GM23248 (cell line): ENCODE results near the gene CTDP1. TPM values are rescaled to one million over a fixed set of nuclear protein-coding genes. Genes with fewer than 3 reads are reported as not detected.
"Not testable (repeated sequence)": the region's sequence is repeated elsewhere in the genome, so short reads cannot be mapped to it uniquely, and the experiment has no call there.

Experiments used
- DNase-seq: peaks from one replicate; pipeline ENCODE4 v3.0.0-alpha.2; 2015
- H2AFZ ChIP-seq: fragments of 200-600 bp; sonication (generic); 2 replicates; pipeline ENCODE4 v1.6.1; 2016; ENCODE audit warnings: antibody characterized with exemption
- H3F3A ChIP-seq: fragments of 200-600 bp; sonication (generic); 2 replicates; pipeline ENCODE4 v1.6.1; 2016; ENCODE audit warnings: mild to moderate bottlenecking, antibody characterized with exemption, mixed run types; ENCODE audit not compliant: insufficient read depth
- H3K27ac ChIP-seq: fragments of 200-600 bp; sonication (generic); 2 replicates; pipeline ENCODE4 v1.5.1; 2016; ENCODE audit warnings: mild to moderate bottlenecking
- H3K27me3 ChIP-seq: fragments of 200-600 bp; sonication (generic); replicated peaks from 2 replicates; pipeline ENCODE4 v1.6.1; 2016; ENCODE audit warnings: mild to moderate bottlenecking; ENCODE audit not compliant: insufficient read depth
- H3K36me3 ChIP-seq: fragments of 200-600 bp; sonication (generic); 2 replicates; pipeline ENCODE4 v1.6.1; 2016; ENCODE audit warnings: low read depth, mild to moderate bottlenecking
- H3K4me1 ChIP-seq: fragments of 200-600 bp; sonication (generic); 2 replicates; pipeline ENCODE4 v1.6.1; 2016; ENCODE audit warnings: mild to moderate bottlenecking; ENCODE audit not compliant: insufficient read depth
- H3K4me2 ChIP-seq: fragments of 200-600 bp; sonication (generic); one replicate; pipeline ENCODE4 v1.6.1; 2016; ENCODE audit warnings: mild to moderate bottlenecking; ENCODE audit not compliant: unreplicated experiment
- H3K4me3 ChIP-seq: fragments of 200-600 bp; sonication (generic); 2 replicates; pipeline ENCODE4 v1.5.1; 2016; ENCODE audit warnings: mild to moderate bottlenecking
- H3K79me2 ChIP-seq: fragments of 200-600 bp; sonication (generic); 2 replicates; pipeline ENCODE4 v1.6.1; 2016; ENCODE audit warnings: mild to moderate bottlenecking; ENCODE audit not compliant: insufficient read depth
- H3K9ac ChIP-seq: fragments of 200-600 bp; sonication (generic); 2 replicates; pipeline ENCODE4 v1.6.1; 2016; ENCODE audit warnings: mild to moderate bottlenecking
- H3K9me2 ChIP-seq: fragments of 200-600 bp; sonication (generic); 2 replicates; pipeline ENCODE4 v1.6.1; 2016; ENCODE audit warnings: mixed run types, mild to moderate bottlenecking, moderate library complexity; ENCODE audit not compliant: insufficient read depth
- H3K9me3 ChIP-seq: fragments of 200-600 bp; sonication (generic); one replicate; pipeline ENCODE4 v1.6.1; 2017; ENCODE audit warnings: low read depth
- H4K20me1 ChIP-seq: fragments of 200-600 bp; sonication (generic); 2 replicates; pipeline ENCODE4 v1.6.0; 2016; ENCODE audit not compliant: insufficient read depth
- EZH2 ChIP-seq: fragments of 200-600 bp; sonication (generic); IDR thresholded peaks from 2 replicates; pipeline ENCODE4 v1.6.1; 2018; ENCODE audit warnings: antibody characterized with exemption, mild to moderate bottlenecking; ENCODE audit not compliant: insufficient read depth, poor library complexity, severe bottlenecking
- EZH2phosphoT487 ChIP-seq: fragments of 200-600 bp; sonication (generic); IDR thresholded peaks from 2 replicates; pipeline ENCODE4 v1.6.1; 2018; ENCODE audit warnings: antibody characterized with exemption, moderate library complexity, mild to moderate bottlenecking, low read depth; ENCODE audit not compliant: insufficient read depth
- WGBS, 2 experiments: methylation state at CpG; one replicate each; pipeline ENCODE4 v1.1.6; 2015 to 2017; ENCODE audit warnings: low lambda C conversion rate in 2 of 2, low coverage in 1 of 2; ENCODE audit errors: missing lambda C conversion rate in 2 of 2; 5-methylcytosine and 5-hydroxymethylcytosine counted together
- in situ Hi-C: fragments of 300-500 bp; cut with MboI; formaldehyde crosslinking; loops from 2 replicates; pipeline ENCODE4 v1.15.0; 2020
- polyA plus RNA-seq: library from polyadenylated mRNA; unstranded; fragments of >200 nt; fragmentation: Nextera tagmentation; extraction: Ambion mirVana; gene quantifications from 2 replicates; pipeline ENCODE4 v1.2.1, GENCODE V29; 2016
- total RNA-seq: library from RNA; depleted of rRNA; stranded (reverse); fragments of >200 nt; shearing (Covaris generic); gene quantifications from 2 replicates; pipeline ENCODE4 v1.2.3, GENCODE V29; 2014

CTDP1 gene
- total and polyA plus RNA-seq, 2 experiments from 2014 or later = 6.7 to 26.0 TPM

- no peaks in the 10 kb centered on the region for H3K9me3 ChIP-seq
- peaks cover 10% of the 10 kb centered on the region; the same call in 1 of the 2 replicates for H4K20me1 ChIP-seq
- no peak for DNase-seq
- no peaks in the 10 kb centered on the region for H3K9me2 ChIP-seq
- TF ChIP-seq EZH2phosphoT487 (no peak), EZH2 (no peak)
- no peak overlapping the region for H2AFZ ChIP-seq
- peaks cover 71% of the 10 kb centered on the region for H3K79me2 ChIP-seq
- no peaks in the 10 kb centered on the region for H3K4me1 ChIP-seq
- H3K4me2 ChIP-seq = no peak overlapping the region
- H3K36me3 ChIP-seq = no peaks in the 10 kb centered on the region; the same call in 1 of the 2 replicates
- no peaks in the 10 kb centered on the region for H3K27me3 ChIP-seq
- in situ Hi-C loops = no loop called here
- H3K9ac ChIP-seq = no peak overlapping the region
- WGBS, 2 experiments = 86 to 90% methylated on average over 33 of the region's 33 CpGs
- no peak overlapping the region for H3K27ac ChIP-seq
- no peak overlapping the region for H3K4me3 ChIP-seq
- H3F3A ChIP-seq = no peaks in the 10 kb centered on the region
Observed at GRCh38 chr18:79690586-79691482, 11.2 kb downstream of the CTDP1 start.

DNA sequence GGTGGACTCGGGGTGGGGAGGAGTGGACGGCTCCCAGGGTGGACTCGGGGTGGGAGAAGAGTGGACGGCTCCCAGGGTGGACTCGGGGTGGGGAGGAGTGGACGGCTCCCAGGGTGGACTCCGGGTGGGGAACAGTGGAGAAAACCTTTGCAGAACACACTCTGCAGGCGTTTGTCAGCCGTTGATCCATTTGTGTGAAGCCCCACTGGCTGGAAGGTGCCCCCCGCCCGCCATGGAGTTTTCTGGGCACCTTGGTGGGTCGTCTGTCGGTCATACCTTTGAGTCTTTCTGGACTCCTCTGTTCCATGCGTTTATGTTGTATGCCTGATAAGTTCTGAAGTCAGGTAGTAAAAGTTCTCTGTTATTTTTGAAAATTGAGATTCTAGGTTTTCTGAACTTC lies 12.5 kb downstream of the CTDP1 start:
- TF ChIP-seq EZH2 = no peak
- TF ChIP-seq EZH2phosphoT487 = no peak
- in situ Hi-C loops = no loop called here
- Histone ChIP-seq H3F3A (no peaks in the 10 kb centered on the region), H3K4me3 (no peak overlapping the region), H3K27ac (no peak overlapping the region), H3K9ac (no peak overlapping the region), H3K79me2 (peaks cover 62% of the 10 kb centered on the region), H3K4me2 (no peak overlapping the region), H2AFZ (no peak overlapping the region), H3K9me2 (no peaks in the 10 kb centered on the region), H3K27me3 (no peaks in the 10 kb centered on the region), H3K4me1 (no peaks in the 10 kb centered on the region), H3K36me3 (no peaks in the 10 kb centered on the region; the same call in 1 of the 2 replicates), H3K9me3 (no peaks in the 10 kb centered on the region), H4K20me1 (0 out of 2 replicates have a peak, but pooled peaks cover 4% of the 10 kb centered on the region)
- no peak for DNase-seq
- WGBS, 2 experiments = 90% methylated on average over 8 to 14 of the region's 14 CpGs

DNA sequence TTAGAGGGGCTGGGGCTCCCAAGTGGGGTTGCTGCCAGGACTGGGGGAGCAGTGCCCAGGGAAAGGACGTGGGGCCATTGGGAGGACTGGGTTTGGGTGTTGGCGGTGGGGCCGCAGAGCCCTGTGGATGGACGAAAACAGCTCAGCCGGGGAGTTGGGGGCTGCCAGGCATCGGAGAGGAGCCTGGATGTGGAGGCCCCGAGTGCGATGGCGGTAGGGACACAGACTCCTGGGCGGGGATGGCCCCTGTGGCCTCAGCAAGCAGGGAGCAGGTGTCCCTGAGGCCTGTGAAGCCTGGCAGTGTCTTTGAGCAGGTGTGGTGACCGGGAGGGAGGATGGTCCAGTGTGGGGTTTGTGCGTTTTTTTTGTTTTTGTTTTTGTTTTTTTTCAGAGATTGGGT lies 13.3 kb downstream of the CTDP1 start:
- peaks cover 56% of the 10 kb centered on the region for H3K79me2 ChIP-seq
- 95 to 100% methylated on average over 10 to 12 of the region's 12 CpGs for WGBS, 2 experiments
- in situ Hi-C loops = no loop called here
- H2AFZ ChIP-seq = no peak overlapping the region
- H3F3A ChIP-seq = no peaks in the 10 kb centered on the region
- H3K27ac ChIP-seq = no peak overlapping the region
- H3K4me1 ChIP-seq = no peaks in the 10 kb centered on the region
- no peaks in the 10 kb centered on the region for H3K9me3 ChIP-seq
- no peaks in the 10 kb centered on the region; the same call in 1 of the 2 replicates for H3K36me3 ChIP-seq
- no peak for TF ChIP-seq EZH2
- TF ChIP-seq EZH2phosphoT487 = no peak
- H3K9me2 ChIP-seq = no peaks in the 10 kb centered on the region
- no peak overlapping the region for H3K9ac ChIP-seq
- no peak overlapping the region for H3K4me3 ChIP-seq
- 0 out of 2 replicates have a peak, but pooled peaks cover 4% of the 10 kb centered on the region for H4K20me1 ChIP-seq
- no peaks in the 10 kb centered on the region for H3K27me3 ChIP-seq
- DNase-seq = no peak
- no peak overlapping the region for H3K4me2 ChIP-seq

DNA sequence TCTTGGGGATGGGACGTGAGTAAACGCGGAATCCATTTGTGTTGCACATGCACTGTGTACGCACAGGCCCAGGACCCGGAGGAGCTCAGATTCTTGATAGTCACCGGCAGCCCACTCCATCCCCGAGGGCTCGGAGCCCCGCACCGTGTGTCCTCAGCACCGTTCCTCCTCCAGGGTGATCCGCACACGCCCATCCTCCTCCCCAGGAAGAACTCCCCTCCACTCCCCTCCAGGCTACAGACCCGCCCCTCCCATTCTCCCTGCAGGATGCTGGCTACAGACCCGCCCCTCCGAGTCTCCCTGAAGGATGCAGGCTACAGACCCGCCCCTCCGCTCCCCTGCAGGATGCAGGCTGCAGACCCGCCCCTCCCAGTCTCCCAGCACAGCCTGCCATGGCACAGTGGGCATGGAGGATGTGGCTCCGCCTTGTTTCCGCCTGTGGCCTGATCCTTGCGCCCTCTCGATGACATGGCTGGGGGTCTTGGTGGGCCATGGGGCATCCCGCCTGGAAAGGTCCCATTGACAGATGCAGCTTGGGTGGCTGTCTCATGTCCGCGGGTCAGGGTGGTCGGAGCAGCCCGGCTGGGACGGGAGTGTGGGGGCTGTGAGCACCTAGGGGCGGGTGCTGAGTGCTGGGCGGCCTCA lies 14.1 kb downstream of the CTDP1 start:
- Histone ChIP-seq H3K9me3 (no peaks in the 10 kb centered on the region), H4K20me1 (0 out of 2 replicates have a peak, but pooled peaks cover 4% of the 10 kb centered on the region)
- WGBS, 2 experiments = 89 to 95% methylated on average over 22 to 31 of the region's 31 CpGs

GRCh38 chr18:79694206-79694894 lies 14.7 kb downstream of the CTDP1 start:
- H3K9ac ChIP-seq, H3F3A ChIP-seq, H3K4me3 ChIP-seq, H3K27me3 ChIP-seq, H3K4me1 ChIP-seq, in situ Hi-C loops, H3K9me3 ChIP-seq, H3K4me2 ChIP-seq, H3K9me2 ChIP-seq, H4K20me1 ChIP-seq, H2AFZ ChIP-seq, H3K27ac ChIP-seq, DNase-seq, H3K36me3 ChIP-seq: not testable (repeated sequence)
- H3K79me2 ChIP-seq = peaks cover 42% of the 10 kb centered on the region
- WGBS, 2 experiments = 92 to 94% methylated on average over 9 to 18 of the region's 32 CpGs

More for the DNA sequence above, 14.1 kb downstream of the CTDP1 start:
- H3K4me2 ChIP-seq = no peak overlapping the region
- in situ Hi-C loops = no loop called here
- no peak overlapping the region for H3K4me3 ChIP-seq
- no peaks in the 10 kb centered on the region for H3K27me3 ChIP-seq
- peaks cover 48% of the 10 kb centered on the region for H3K79me2 ChIP-seq
- H3K27ac ChIP-seq = no peak overlapping the region
- H3K36me3 ChIP-seq = no peaks in the 10 kb centered on the region; the same call in 1 of the 2 replicates
- H2AFZ ChIP-seq = no peak overlapping the region
- H3K4me1 ChIP-seq = no peaks in the 10 kb centered on the region
- TF ChIP-seq EZH2phosphoT487 = no peak
- H3K9me2 ChIP-seq = no peaks in the 10 kb centered on the region
- H3F3A ChIP-seq = no peaks in the 10 kb centered on the region
- H3K9ac ChIP-seq = no peak overlapping the region
- DNase-seq = no peak
